ENCODE measurements around the gene SNRPF.

DNA sequence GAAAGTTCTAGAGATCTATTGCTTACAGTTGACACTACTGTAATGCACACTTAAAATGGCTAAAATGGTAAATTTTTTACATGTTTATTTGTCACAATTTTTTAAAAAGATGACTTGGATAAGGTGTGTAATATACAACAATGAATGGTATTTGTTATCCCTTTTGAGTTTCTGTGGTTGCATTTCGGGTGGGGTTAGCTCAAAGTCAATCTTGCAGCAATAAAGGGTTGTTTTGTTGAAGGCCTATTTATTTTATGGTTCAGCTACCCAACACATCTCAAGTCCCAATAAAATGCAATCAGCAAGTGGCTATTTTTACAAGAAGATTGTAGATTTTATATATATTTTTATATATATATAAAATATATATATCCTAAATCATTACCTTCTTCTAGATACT, 22.1 kb downstream of the SNRPF start:
- no peak for TF ChIP-seq GATA2 (IDR thresholded peaks at IDR 0.05; ENCODE audit: low read depth, low read length)
- no peak for TF ChIP-seq GATA3 (IDR thresholded peaks at IDR 0.05; ENCODE audit: low read depth, low read length)
